BE2C (cell line): ENCODE results near the gene TMEM273.

Source experiments
- DNase-seq: peaks from one replicate; pipeline ENCODE4 v3.0.0-alpha.2; 2020
- H3K27me3 ChIP-seq: fragments of 250-450 bp; sonication (Bioruptor Pico); 2 replicates; pipeline ENCODE4 v1.5.1; 2020; ENCODE audit warnings: mild to moderate bottlenecking
- H3K36me3 ChIP-seq: fragments of 250-450 bp; sonication (Bioruptor Pico); 2 replicates; pipeline ENCODE4 v1.5.1; 2020; ENCODE audit warnings: mild to moderate bottlenecking
- H3K4me1 ChIP-seq: fragments of 250-450 bp; sonication (Bioruptor Pico); 2 replicates; pipeline ENCODE4 v1.5.1; 2020
- H3K4me3 ChIP-seq: 2 replicates; pipeline ENCODE4 v1.5.1; 2011; ENCODE audit warnings: low read depth, low read length
- H3K9me3 ChIP-seq: fragments of 250-450 bp; sonication (Bioruptor Pico); 2 replicates; pipeline ENCODE4 v1.5.1; 2020
- TF ChIP-seq, protein P1 (sequence below): IDR thresholded peaks from 2 replicates; pipeline ENCODE4 v1.5.1; 2012; ENCODE audit warnings: mild to moderate bottlenecking, low read depth, low read length

The TMEM273 gene

GRCh38 chr10:49105076-49105475, 83.1 kb downstream of the TMEM273 start:
- Histone ChIP-seq H3K27me3 (no peaks in the 10 kb centered on the region), H3K36me3 (no peaks in the 10 kb centered on the region), H3K4me3 (no peak overlapping the region), H3K4me1 (no peaks in the 10 kb centered on the region), H3K9me3 (no peaks in the 10 kb centered on the region)
- TF ChIP-seq, protein P1, sequence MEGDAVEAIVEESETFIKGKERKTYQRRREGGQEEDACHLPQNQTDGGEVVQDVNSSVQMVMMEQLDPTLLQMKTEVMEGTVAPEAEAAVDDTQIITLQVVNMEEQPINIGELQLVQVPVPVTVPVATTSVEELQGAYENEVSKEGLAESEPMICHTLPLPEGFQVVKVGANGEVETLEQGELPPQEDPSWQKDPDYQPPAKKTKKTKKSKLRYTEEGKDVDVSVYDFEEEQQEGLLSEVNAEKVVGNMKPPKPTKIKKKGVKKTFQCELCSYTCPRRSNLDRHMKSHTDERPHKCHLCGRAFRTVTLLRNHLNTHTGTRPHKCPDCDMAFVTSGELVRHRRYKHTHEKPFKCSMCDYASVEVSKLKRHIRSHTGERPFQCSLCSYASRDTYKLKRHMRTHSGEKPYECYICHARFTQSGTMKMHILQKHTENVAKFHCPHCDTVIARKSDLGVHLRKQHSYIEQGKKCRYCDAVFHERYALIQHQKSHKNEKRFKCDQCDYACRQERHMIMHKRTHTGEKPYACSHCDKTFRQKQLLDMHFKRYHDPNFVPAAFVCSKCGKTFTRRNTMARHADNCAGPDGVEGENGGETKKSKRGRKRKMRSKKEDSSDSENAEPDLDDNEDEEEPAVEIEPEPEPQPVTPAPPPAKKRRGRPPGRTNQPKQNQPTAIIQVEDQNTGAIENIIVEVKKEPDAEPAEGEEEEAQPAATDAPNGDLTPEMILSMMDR, result no peak
- DNase-seq, result no peak
